Kidney tubule cell (primary cell): ENCODE measurements around the gene POU1F1.
"Not testable (repeated sequence)": the region's sequence is repeated elsewhere in the genome, so short reads cannot be mapped to it uniquely, and the experiment has no call there.

Source experiments
- DNase-seq: peaks from one replicate; pipeline ENCODE4 v3.0.0-alpha.2; 2018; ENCODE audit warnings: low spot score

The POU1F1 gene, protein sequence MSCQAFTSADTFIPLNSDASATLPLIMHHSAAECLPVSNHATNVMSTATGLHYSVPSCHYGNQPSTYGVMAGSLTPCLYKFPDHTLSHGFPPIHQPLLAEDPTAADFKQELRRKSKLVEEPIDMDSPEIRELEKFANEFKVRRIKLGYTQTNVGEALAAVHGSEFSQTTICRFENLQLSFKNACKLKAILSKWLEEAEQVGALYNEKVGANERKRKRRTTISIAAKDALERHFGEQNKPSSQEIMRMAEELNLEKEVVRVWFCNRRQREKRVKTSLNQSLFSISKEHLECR

DNA sequence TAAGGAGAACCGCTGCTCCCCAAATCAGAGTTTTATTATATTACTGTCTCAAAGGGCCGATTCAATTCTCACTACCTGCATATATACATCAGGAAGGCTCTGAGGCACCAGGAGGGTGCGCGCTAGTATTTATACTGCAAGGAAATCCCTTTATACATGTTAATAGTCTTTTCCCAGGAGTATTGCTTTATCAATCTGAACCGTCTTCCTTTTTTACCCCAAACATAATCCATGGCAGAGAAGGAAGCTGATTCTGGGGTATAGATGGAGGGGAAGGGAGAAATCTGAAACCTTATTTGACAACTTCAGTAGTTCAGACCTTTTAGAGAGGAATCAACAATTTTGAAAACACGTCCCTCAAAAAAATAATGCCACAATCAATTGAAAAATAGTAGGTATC is at the start of gene POU1F1:
TSS of gene POU1F1 (minus strand) at position 101 of the 400 bp plus-strand sequence. CDS start 122 bp downstream, outside the sequence.
- DNase-seq: no peak

DNA sequence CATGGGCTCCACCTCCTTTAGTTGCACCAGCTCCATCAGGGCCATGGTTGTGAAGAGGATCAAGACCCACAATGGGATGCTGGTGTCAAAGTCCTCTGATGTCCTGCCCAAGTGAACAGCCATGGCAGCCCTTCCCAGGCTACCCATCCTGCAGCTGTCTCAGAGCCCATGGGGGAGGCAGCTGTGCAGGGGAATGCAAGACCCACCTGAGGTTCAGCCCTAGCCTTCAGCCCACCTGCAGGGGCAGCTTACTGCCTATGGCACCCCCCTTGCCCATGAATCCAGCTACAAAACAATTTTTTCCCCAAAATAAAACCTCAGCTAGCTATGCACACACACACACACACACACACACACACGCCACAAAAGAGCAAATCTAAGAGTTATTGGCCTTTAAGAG is 48.2 kb upstream of the POU1F1 start:
- no peak for DNase-seq

- no peak for DNase-seq
These were observed 44.6 kb upstream of the POU1F1 start for GRCh38 chr3:87320756-87321626.

- DNase-seq: peak; percentile 65
These were observed 42.2 kb upstream of the POU1F1 start for GRCh38 chr3:87318617-87319021.

- no peak for DNase-seq
These were observed 41.4 kb upstream of the POU1F1 start for GRCh38 chr3:87317779-87318178.

DNA sequence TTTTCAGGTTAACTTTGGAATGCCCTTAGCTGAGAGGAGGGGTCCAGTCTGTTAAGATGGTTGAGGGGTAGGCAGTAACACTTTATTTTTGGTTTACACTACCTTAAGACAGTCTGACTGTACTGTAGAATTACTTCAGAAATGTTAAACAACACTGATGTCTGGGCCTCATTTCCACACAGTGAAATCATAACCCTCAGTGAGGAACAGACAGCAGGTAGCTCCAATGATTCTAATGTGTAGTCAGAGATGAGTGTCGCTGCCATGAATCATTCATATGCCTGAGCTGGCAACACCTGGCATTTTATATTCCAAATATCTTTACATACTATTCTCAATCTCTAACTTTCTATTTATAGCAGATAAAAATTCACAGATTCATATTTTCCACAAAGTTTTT is 37.3 kb upstream of the POU1F1 start:
- DNase-seq: peak; percentile 76

GRCh38 chr3:87311309-87311708 is 34.9 kb upstream of the POU1F1 start:
- DNase-seq: peak; percentile 79

GRCh38 chr3:87309601-87310000 is 33.2 kb upstream of the POU1F1 start:
- DNase-seq: peak; percentile 73

GRCh38 chr3:87307805-87308204 is 31.4 kb upstream of the POU1F1 start:
- DNase-seq: no peak

DNA sequence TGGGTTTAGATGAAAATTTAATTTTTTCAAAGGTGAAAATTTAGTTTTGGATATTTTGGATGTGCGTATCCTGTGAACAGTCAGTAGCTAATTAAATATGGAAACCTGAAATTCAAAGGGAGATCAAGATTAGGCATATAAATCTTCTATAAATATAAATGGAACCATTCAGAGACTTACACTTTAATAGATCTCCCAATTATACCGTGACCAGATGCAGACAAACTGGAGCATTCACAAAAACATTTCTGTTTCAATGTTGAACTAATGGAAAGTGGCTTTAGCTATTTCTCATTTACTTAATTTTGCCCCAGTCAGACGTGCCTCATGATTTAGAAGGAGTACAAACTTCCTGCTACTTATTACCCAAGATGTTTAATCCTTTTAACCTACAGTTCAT is 29.1 kb upstream of the POU1F1 start:
- no peak for DNase-seq

- not testable (repeated sequence) for DNase-seq
These were observed 28.6 kb upstream of the POU1F1 start for GRCh38 chr3:87305031-87305430.

GRCh38 chr3:87298111-87298718 is 21.8 kb upstream of the POU1F1 start:
- peak; percentile 55 for DNase-seq

DNA sequence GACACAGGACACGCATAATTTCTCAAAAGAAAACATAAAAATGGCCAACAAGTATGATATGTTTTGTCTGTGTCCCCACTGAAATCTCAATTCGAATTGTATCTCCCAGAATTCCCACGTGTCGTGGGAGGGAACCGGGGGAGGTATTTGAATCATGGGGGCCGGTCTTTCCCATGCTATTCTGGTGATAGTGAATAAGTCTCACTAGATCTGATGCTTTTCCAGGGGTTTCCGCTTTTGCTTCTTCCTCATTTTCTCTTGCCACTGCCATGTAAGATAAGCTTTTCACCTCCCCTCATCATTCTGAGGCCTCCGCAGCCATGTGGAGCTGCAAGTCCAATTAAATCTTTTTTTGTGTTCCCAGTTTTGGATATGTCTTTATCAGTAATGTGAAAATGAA is 12.1 kb upstream of the POU1F1 start:
- DNase-seq: no peak

GRCh38 chr3:87287011-87287410 is 10.6 kb upstream of the POU1F1 start:
- peak; percentile 76 for DNase-seq

GRCh38 chr3:87272718-87273341 is 3.6 kb downstream of the POU1F1 start:
- DNase-seq: no peak

GRCh38 chr3:87270908-87271700 is 5.3 kb downstream of the POU1F1 start:
- DNase-seq: peak; percentile 12

DNA sequence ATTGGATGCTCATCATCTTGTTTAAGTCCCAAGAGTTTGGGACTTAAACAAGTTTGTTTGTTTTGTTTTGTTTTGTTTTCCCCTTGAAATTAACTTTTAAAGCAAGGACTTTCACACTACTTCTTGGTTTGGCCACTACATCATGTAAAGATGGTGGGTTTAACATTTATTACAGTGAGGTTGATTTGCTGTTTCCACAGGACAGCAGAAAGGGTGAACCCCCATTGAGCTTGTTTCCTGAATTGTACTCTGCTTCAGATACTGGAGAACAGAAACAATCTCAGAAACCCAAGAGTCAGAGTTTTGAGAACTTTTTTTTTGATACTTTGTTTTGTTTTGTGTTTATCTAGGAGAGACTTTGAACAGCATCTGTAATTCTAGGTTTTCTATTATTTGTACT is 6.7 kb downstream of the POU1F1 start:
- DNase-seq: no peak

GRCh38 chr3:87268646-87269211 is 7.7 kb downstream of the POU1F1 start:
- DNase-seq: no peak

DNA sequence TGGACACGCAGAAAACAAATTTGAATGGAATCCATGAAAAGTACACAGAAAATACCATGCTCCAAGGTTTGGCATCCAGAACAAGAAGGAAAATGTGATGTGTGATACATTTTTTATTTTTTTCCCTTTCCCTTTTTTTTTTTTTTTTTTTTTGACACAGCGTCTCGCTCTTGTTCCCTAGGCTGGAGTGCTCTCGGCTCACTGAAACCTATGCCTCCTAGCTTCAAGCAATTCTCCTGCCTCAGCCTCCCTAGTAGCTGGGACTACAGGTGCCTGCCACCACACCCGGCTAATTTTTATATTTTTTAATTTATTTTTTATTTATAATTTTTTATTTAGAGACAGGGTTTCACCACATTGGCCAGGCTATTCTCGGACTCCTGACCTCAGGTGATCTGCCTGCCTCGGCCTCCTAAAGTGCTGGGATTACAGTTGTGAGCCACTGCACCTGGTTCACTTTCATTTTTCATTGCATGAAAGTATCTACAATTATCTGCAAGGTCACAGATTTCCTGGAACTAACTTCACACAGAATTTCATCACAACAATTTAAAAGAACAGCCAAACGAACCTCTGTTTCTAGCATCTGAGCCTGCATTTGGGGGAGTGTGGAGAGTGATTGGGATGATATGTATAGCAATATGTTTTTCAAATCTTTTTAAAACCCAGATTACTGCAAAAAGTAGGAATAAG is 8.3 kb downstream of the POU1F1 start:
- no peak for DNase-seq

DNA sequence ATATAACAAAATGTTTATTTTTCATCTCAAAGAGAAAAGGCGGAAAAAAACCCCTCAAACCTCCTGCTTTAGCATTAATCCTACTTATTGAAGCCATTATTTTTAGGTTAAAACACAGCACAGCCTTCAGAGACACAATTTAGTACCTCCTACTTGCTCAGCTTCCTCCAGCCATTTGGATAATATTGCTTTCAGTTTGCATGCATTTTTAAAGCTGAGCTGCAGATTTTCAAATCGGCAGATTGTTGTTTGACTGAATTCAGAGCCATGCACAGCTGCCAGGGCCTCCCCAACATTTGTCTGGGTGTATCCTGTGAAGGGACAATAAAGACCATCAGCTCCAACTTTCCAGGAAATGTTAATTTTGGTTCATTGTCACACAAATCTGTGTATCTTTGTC is 14.5 kb downstream of the POU1F1 start:
- no peak for DNase-seq

DNA sequence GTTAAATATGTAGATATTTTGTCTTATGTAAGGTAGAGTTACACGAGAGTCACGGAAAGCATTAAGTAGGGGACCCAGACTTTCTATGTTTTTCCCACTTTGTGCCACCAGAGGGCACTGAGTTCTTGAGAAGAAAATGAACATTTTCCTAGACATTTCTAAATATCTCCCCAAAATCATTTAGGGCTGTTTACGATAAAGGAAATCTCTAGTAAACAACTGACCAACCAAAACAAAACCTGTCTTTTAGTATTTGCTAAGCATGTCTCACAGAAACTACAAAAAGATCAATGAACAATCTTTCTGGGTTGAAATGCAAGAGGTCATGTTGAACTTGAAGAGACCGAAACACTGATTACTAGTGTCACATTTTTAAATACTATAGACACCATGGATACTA is 16.1 kb downstream of the POU1F1 start:
- DNase-seq: peak; percentile 52
